ENCODE results near the gene CACNA1S.
A peak's percentile ranks its signal among the peaks of the same experiment; 100 is the strongest.

- TF ChIP-seq EZH2phosphoT487 (IDR thresholded peaks at IDR 0.05), result no peak
- peak; percentile 61 for TF ChIP-seq CTCF (IDR thresholded peaks at IDR 0.05)
Observed at GRCh38 chr1:201020721-201021629, 91.3 kb downstream of the CACNA1S start.

Measured in neural progenitor cell (in vitro differentiated cells).